Measurements from ENCODE around the gene IL10.

Gene IL10

GRCh38 chr1:206788487-206789050 lies 16.3 kb upstream of the IL10 start:
- ATAC-seq, result no peak
- TF ChIP-seq ZFP30 (CRISPR knock-in tag; IDR thresholded peaks at IDR 0.05) (no peak), CREB5 (CRISPR knock-in tag; IDR thresholded peaks at IDR 0.05; ENCODE audit: low read depth) (no peak), ISL1 (CRISPR knock-in tag; IDR thresholded peaks at IDR 0.05) (no peak), ZFP3 (CRISPR knock-in tag; IDR thresholded peaks at IDR 0.05) (no peak), TOX (CRISPR knock-in tag; IDR thresholded peaks at IDR 0.05; ENCODE audit: borderline replicate concordance) (no peak), CSDC2 (CRISPR knock-in tag; IDR thresholded peaks at IDR 0.05) (no peak), SNAI2 (CRISPR knock-in tag; IDR thresholded peaks at IDR 0.05) (no peak), TCF4 (CRISPR knock-in tag; IDR thresholded peaks at IDR 0.05; ENCODE audit: borderline replicate concordance) (no peak), ESRRG (CRISPR knock-in tag; IDR thresholded peaks at IDR 0.05) (no peak), OSR1 (CRISPR knock-in tag; IDR thresholded peaks at IDR 0.05) (no peak), ZNF70 (CRISPR knock-in tag; IDR thresholded peaks at IDR 0.05) (no peak)
- TF ChIP-seq, protein P1, sequence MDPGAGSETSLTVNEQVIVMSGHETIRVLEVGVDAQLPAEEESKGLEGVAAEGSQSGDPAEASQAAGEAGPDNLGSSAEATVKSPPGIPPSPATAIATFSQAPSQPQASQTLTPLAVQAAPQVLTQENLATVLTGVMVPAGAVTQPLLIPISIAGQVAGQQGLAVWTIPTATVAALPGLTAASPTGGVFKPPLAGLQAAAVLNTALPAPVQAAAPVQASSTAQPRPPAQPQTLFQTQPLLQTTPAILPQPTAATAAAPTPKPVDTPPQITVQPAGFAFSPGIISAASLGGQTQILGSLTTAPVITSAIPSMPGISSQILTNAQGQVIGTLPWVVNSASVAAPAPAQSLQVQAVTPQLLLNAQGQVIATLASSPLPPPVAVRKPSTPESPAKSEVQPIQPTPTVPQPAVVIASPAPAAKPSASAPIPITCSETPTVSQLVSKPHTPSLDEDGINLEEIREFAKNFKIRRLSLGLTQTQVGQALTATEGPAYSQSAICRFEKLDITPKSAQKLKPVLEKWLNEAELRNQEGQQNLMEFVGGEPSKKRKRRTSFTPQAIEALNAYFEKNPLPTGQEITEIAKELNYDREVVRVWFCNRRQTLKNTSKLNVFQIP (CRISPR knock-in tag; IDR thresholded peaks at IDR 0.05; ENCODE audit: borderline replicate concordance, low read depth), result no peak
- TF ChIP-seq, protein P2, sequence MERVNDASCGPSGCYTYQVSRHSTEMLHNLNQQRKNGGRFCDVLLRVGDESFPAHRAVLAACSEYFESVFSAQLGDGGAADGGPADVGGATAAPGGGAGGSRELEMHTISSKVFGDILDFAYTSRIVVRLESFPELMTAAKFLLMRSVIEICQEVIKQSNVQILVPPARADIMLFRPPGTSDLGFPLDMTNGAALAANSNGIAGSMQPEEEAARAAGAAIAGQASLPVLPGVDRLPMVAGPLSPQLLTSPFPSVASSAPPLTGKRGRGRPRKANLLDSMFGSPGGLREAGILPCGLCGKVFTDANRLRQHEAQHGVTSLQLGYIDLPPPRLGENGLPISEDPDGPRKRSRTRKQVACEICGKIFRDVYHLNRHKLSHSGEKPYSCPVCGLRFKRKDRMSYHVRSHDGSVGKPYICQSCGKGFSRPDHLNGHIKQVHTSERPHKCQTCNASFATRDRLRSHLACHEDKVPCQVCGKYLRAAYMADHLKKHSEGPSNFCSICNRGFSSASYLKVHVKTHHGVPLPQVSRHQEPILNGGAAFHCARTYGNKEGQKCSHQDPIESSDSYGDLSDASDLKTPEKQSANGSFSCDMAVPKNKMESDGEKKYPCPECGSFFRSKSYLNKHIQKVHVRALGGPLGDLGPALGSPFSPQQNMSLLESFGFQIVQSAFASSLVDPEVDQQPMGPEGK (CRISPR knock-in tag; IDR thresholded peaks at IDR 0.05; ENCODE audit: borderline replicate concordance), result no peak
- TF ChIP-seq, protein P3, sequence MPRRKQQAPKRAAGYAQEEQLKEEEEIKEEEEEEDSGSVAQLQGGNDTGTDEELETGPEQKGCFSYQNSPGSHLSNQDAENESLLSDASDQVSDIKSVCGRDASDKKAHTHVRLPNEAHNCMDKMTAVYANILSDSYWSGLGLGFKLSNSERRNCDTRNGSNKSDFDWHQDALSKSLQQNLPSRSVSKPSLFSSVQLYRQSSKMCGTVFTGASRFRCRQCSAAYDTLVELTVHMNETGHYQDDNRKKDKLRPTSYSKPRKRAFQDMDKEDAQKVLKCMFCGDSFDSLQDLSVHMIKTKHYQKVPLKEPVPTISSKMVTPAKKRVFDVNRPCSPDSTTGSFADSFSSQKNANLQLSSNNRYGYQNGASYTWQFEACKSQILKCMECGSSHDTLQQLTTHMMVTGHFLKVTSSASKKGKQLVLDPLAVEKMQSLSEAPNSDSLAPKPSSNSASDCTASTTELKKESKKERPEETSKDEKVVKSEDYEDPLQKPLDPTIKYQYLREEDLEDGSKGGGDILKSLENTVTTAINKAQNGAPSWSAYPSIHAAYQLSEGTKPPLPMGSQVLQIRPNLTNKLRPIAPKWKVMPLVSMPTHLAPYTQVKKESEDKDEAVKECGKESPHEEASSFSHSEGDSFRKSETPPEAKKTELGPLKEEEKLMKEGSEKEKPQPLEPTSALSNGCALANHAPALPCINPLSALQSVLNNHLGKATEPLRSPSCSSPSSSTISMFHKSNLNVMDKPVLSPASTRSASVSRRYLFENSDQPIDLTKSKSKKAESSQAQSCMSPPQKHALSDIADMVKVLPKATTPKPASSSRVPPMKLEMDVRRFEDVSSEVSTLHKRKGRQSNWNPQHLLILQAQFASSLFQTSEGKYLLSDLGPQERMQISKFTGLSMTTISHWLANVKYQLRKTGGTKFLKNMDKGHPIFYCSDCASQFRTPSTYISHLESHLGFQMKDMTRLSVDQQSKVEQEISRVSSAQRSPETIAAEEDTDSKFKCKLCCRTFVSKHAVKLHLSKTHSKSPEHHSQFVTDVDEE (CRISPR knock-in tag; IDR thresholded peaks at IDR 0.05), result no peak

DNA sequence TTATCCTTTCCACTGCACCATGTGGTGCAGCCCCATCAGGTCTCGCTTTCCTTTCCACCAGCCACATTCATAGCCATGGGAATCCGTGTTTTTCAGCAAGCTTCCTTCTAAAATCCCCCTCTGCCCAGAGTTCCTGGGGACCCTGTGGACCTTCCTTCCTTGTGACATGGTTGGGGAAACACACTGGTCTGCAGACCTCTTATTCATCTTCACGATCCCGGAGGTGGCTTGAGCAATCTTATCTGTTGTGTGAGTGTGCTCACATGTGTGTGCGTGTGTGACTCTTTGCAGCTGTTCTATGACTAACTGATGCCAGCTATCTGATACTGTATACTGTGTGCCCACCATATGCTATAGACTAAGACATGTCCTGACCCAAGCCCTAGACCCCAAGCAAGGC lies 15.6 kb upstream of the IL10 start:
- ATAC-seq, result no peak
- no peak for TF ChIP-seq CSDC2 (CRISPR knock-in tag; IDR thresholded peaks at IDR 0.05)
- TF ChIP-seq CREB5 (CRISPR knock-in tag; IDR thresholded peaks at IDR 0.05; ENCODE audit: low read depth), result no peak
- no peak for TF ChIP-seq TCF4 (CRISPR knock-in tag; IDR thresholded peaks at IDR 0.05; ENCODE audit: borderline replicate concordance)
- TF ChIP-seq, protein P2 (CRISPR knock-in tag; IDR thresholded peaks at IDR 0.05; ENCODE audit: borderline replicate concordance), result no peak
- TF ChIP-seq ZFP3 (CRISPR knock-in tag; IDR thresholded peaks at IDR 0.05), result no peak
- TF ChIP-seq, protein P1 (CRISPR knock-in tag; IDR thresholded peaks at IDR 0.05; ENCODE audit: borderline replicate concordance, low read depth), result no peak
- TF ChIP-seq ZC3H10 (CRISPR knock-in tag; IDR thresholded peaks at IDR 0.05), result no peak
- TF ChIP-seq RARB (CRISPR knock-in tag; IDR thresholded peaks at IDR 0.05), result no peak
- TF ChIP-seq ARNTL (CRISPR knock-in tag; IDR thresholded peaks at IDR 0.05; ENCODE audit: borderline replicate concordance, low read depth), result no peak
- no peak for TF ChIP-seq ESRRG (CRISPR knock-in tag; IDR thresholded peaks at IDR 0.05)
- no peak for TF ChIP-seq OSR1 (CRISPR knock-in tag; IDR thresholded peaks at IDR 0.05)
- no peak for TF ChIP-seq ZNF565 (CRISPR knock-in tag; conservative IDR thresholded peaks at IDR 0.05; ENCODE audit: low read depth)
- TF ChIP-seq, protein P3 (CRISPR knock-in tag; IDR thresholded peaks at IDR 0.05), result no peak
- TF ChIP-seq ZFP30 (CRISPR knock-in tag; IDR thresholded peaks at IDR 0.05), result no peak
- no peak for TF ChIP-seq BACH2 (CRISPR knock-in tag; IDR thresholded peaks at IDR 0.05; ENCODE audit: borderline replicate concordance)
- no peak for TF ChIP-seq GLIS3 (CRISPR knock-in tag; IDR thresholded peaks at IDR 0.05)
- no peak for TF ChIP-seq ZNF70 (CRISPR knock-in tag; IDR thresholded peaks at IDR 0.05)
- no peak for TF ChIP-seq ZNF8 (CRISPR knock-in tag; IDR thresholded peaks at IDR 0.05)
